GM20000 (cell line): ENCODE results near the gene CCDC92.

Experiments
- DNase-seq: peaks from one replicate; pipeline ENCODE4 v3.0.0; 2012; ENCODE audit warnings: low spot score
- CTCF ChIP-seq: IDR thresholded peaks from 2 replicates; pipeline ENCODE4 v1.5.1; 2012; ENCODE audit warnings: mild to moderate bottlenecking, control low read depth; ENCODE audit errors: extremely low read depth, missing control alignments

CCDC92 gene

GRCh38 chr12:124001343-124001742 is 28.7 kb upstream of the CCDC92 start:
- DNase-seq: no peak
- no peak for TF ChIP-seq CTCF

DNA sequence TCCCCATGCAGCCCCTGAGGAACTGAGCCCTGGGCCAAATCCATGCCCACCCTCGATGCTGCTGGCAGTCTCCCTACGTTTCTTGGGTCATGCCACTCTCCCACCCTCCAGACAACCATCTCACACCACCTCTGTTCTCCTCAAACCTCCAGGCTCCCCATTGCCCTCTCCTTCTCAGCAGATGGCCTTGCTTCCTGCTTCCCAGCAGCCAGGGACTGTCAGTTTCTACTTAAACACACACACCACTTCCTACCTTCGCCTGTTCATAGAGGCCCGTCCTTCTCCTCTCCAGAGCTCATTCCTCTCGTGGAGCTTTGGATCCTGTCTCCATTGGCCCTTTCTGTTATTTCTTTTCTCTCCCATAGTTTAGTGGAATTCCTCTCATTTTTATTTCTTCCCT is 27.5 kb upstream of the CCDC92 start:
- TF ChIP-seq CTCF: no peak
- no peak for DNase-seq

- TF ChIP-seq CTCF: no peak
- no peak for DNase-seq
Observed at GRCh38 chr12:123998991-123999359, 26.3 kb upstream of the CCDC92 start.

- no peak for TF ChIP-seq CTCF
- no peak for DNase-seq
Observed at GRCh38 chr12:123998344-123998990, 25.8 kb upstream of the CCDC92 start.

DNA sequence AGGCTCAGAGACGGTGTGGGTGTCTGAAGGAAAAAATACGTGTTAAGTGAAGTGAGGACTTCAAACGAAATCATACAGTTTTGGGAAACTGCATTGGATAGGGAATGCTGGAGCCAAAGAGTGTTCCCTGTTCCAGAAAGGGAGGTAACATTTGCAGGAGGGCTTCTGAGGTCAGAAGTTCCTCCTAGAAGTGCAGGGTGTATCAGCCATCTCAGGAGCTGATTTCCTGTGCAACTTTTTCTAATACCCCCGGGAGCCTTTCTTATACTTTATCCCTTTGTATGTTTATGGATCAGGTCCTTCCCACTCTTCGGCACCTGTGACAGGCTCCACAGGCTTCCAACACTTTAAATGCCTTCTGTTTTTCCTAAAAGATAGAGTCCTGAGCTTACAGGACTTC is 25.3 kb upstream of the CCDC92 start:
- no peak for TF ChIP-seq CTCF

DNA sequence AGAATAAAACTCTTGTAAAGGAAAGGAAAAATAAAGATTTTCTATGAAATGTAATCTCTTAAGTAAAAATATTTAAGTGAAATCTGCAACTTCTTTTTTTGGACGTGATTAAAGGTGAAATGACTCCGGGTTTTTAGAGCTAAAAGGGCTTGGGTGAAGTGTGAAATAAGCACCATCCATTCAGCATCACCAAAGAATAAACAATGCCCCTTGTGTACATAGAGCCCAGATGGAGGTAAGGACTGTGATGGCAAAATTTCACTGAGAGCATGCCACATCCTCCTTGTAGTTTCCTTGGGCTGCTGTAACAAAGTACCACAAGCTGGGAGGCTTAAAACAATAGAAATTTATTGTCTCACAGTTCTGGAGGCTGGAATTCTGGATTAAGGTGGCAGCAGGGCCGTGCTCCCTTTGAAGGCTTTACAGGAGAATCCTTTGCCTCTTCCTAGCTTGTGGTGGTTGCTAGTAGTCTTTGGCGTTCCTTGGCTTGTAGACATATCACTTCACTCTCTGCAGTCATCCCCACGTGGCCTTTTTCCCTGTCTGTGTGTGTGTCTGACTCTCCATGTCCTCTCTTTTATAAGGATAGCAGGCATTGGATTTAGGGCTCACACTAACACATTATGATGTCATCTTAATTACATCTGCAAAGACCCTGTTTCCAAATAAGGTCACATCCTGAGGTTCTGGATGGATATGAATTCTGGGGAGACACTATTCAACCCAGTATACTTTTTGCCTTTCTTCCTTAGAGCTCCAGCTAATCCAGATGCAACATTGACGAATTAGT is 24.6 kb upstream of the CCDC92 start:
- DNase-seq: no peak
- no peak for TF ChIP-seq CTCF

More for the DNA sequence above, 25.3 kb upstream of the CCDC92 start:
- no peak for DNase-seq

GRCh38 chr12:123996581-123996980 is 23.9 kb upstream of the CCDC92 start:
- no peak for DNase-seq
- no peak for TF ChIP-seq CTCF
